Hepatocyte (in vitro differentiated cells): ENCODE results near the gene HINT3.

ENCODE experiments used
- CTCF ChIP-seq: fragments of 200-600 bp; sonication (generic); IDR thresholded peaks from 2 replicates; pipeline ENCODE4 v1.5.1; 2016; ENCODE audit warnings: antibody characterized with exemption, mild to moderate bottlenecking; ENCODE audit not compliant: poor library complexity
- EZH2 ChIP-seq: fragments of 200-600 bp; sonication (generic); IDR thresholded peaks from 2 replicates; pipeline ENCODE4 v1.6.1; 2016; ENCODE audit warnings: antibody characterized with exemption, mild to moderate bottlenecking, borderline replicate concordance

- TF ChIP-seq CTCF (no peak), EZH2 (no peak)
These were observed 53.5 kb downstream of the HINT3 start for GRCh38 chr6:126010040-126010439.
